ENCODE measurements around the gene NPIPA2. TPM values are rescaled to one million over a fixed set of nuclear protein-coding genes. Genes with fewer than 3 reads are reported as not detected.
"Not testable (repeated sequence)": the region's sequence is repeated elsewhere in the genome, so short reads cannot be mapped to it uniquely, and the experiment has no call there.

NPIPA2 gene
- total RNA-seq, 2 donors from 2014 or later = 5.3 to 11.0 TPM

DNA sequence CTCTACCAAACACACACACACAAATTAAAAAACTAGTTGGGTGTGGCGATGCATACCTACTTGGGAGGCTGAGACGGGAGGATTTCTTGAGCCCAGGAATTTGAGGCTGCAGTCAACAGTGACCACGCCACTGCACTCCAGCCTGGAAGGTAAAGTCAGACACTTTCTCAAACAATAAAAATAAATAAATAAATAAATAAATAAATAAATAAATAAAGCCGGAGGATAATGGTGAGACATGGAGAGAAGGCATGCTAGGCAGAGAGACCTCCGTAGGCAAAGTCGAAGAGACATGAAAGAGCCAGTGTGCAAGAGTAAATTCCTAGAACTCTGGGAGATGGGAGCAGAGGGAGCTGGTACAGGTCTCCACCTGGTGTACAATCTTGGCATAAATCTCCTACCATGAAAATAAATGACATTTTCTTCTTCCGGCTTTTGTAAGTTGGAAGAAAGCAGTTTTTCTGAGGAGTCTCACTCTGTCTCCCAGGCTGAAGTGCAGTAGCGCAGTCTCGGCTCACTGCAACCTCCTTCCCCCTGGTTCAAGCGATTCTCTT is 1.4 kb upstream of the NPIPA2 start:
- H3K4me1 Mint-ChIP-seq; H3K9ac ChIP-seq (ENCODE audit: extremely low read depth, low read length, poor library complexity, severe bottlenecking); H3K9me3 ChIP-seq (ENCODE audit: control insufficient read depth, low read length); DNase-seq; H3K27me3 Mint-ChIP-seq (ENCODE audit: insufficient read depth); H3K4me1 ChIP-seq (ENCODE audit: control insufficient read depth, insufficient read depth, low read length); H3K4me3 Mint-ChIP-seq; H3K4me3 ChIP-seq (ENCODE audit: low read length); H3K36me3 ChIP-seq (ENCODE audit: control insufficient read depth, insufficient read depth, low read length); H3K27ac ChIP-seq (ENCODE audit: low read depth, low read length); H3K27me3 ChIP-seq (ENCODE audit: control insufficient read depth, insufficient read depth, low read length, poor library complexity, severe bottlenecking); H3K27ac Mint-ChIP-seq; H3K9me3 Mint-ChIP-seq; H3K36me3 Mint-ChIP-seq (ENCODE audit: low read depth): not testable (repeated sequence)
- no CpG with 5 or more reads among the region's 10 CpGs for WGBS, 2 experiments (ENCODE audit: insufficient coverage in 1 of 2, insufficient read length in 1 of 2)

GRCh38 chr16:14741794-14742193 is 539 bp upstream of the NPIPA2 start:
- not testable (repeated sequence) for H3K36me3 ChIP-seq (ENCODE audit: control insufficient read depth, insufficient read depth, low read length); H3K27me3 Mint-ChIP-seq (ENCODE audit: insufficient read depth); DNase-seq; H3K27ac ChIP-seq (ENCODE audit: low read depth, low read length); H3K9ac ChIP-seq (ENCODE audit: extremely low read depth, low read length, poor library complexity, severe bottlenecking); H3K4me3 ChIP-seq (ENCODE audit: low read length); H3K27ac Mint-ChIP-seq; H3K4me1 Mint-ChIP-seq; H3K4me1 ChIP-seq (ENCODE audit: control insufficient read depth, insufficient read depth, low read length); H3K4me3 Mint-ChIP-seq; H3K36me3 Mint-ChIP-seq (ENCODE audit: low read depth); H3K9me3 Mint-ChIP-seq; H3K9me3 ChIP-seq (ENCODE audit: control insufficient read depth, low read length); H3K27me3 ChIP-seq (ENCODE audit: control insufficient read depth, insufficient read depth, low read length, poor library complexity, severe bottlenecking)
- WGBS, 2 experiments (ENCODE audit: insufficient coverage in 1 of 2, insufficient read length in 1 of 2) = no CpG with 5 or more reads among the region's 11 CpGs

- not testable (repeated sequence) for H3K4me3 Mint-ChIP-seq; H3K27me3 ChIP-seq (ENCODE audit: control insufficient read depth, insufficient read depth, low read length, poor library complexity, severe bottlenecking); H3K9ac ChIP-seq (ENCODE audit: extremely low read depth, low read length, poor library complexity, severe bottlenecking); H3K36me3 Mint-ChIP-seq (ENCODE audit: low read depth); H3K4me3 ChIP-seq (ENCODE audit: low read length); DNase-seq; H3K27ac Mint-ChIP-seq; H3K4me1 Mint-ChIP-seq; H3K36me3 ChIP-seq (ENCODE audit: control insufficient read depth, insufficient read depth, low read length); H3K27ac ChIP-seq (ENCODE audit: low read depth, low read length); H3K9me3 ChIP-seq (ENCODE audit: control insufficient read depth, low read length); H3K4me1 ChIP-seq (ENCODE audit: control insufficient read depth, insufficient read depth, low read length); H3K9me3 Mint-ChIP-seq; H3K27me3 Mint-ChIP-seq (ENCODE audit: insufficient read depth)
- no CpG with 5 or more reads among the region's 2 CpGs for WGBS, 2 experiments (ENCODE audit: insufficient coverage in 1 of 2, insufficient read length in 1 of 2)
Measured at GRCh38 chr16:14773654-14774053, 31.3 kb downstream of the NPIPA2 start.

GRCh38 chr16:14775624-14776023 is 33.3 kb downstream of the NPIPA2 start:
- not testable (repeated sequence) for DNase-seq; H3K4me1 Mint-ChIP-seq; H3K9ac ChIP-seq (ENCODE audit: extremely low read depth, low read length, poor library complexity, severe bottlenecking); H3K27me3 Mint-ChIP-seq (ENCODE audit: insufficient read depth); H3K27me3 ChIP-seq (ENCODE audit: control insufficient read depth, insufficient read depth, low read length, poor library complexity, severe bottlenecking); H3K9me3 ChIP-seq (ENCODE audit: control insufficient read depth, low read length); H3K36me3 ChIP-seq (ENCODE audit: control insufficient read depth, insufficient read depth, low read length); H3K27ac Mint-ChIP-seq; H3K4me3 Mint-ChIP-seq; H3K36me3 Mint-ChIP-seq (ENCODE audit: low read depth); H3K4me3 ChIP-seq (ENCODE audit: low read length); H3K9me3 Mint-ChIP-seq; H3K4me1 ChIP-seq (ENCODE audit: control insufficient read depth, insufficient read depth, low read length); H3K27ac ChIP-seq (ENCODE audit: low read depth, low read length)
- WGBS, 2 experiments (ENCODE audit: insufficient coverage in 1 of 2, insufficient read length in 1 of 2) = no CpG with 5 or more reads among the region's 2 CpGs

DNA sequence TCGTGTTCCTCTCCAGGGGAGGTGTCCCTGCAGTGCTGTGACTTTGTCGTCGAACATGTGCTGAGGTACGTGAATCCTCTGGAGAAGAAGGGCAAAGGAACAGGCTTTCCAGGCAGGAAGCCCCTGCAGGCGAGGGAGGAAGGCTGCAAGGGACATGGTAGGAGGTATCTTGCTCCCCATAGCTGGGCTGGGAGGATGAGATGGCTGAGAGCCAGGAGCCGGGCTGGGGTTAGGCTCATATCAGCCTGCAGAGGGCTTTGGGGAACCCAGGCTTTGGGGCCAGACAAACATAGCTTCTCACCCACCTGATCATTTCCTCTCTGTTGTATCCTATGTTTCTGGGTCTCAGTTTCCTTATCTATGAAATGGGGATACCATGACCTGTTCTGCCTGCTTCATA is 34.4 kb downstream of the NPIPA2 start:
- not testable (repeated sequence) for H3K4me1 Mint-ChIP-seq; H3K36me3 Mint-ChIP-seq (ENCODE audit: low read depth)
- WGBS, 2 experiments (ENCODE audit: insufficient coverage in 1 of 2, insufficient read length in 1 of 2) = no CpG with 5 or more reads among the region's 6 CpGs

DNA sequence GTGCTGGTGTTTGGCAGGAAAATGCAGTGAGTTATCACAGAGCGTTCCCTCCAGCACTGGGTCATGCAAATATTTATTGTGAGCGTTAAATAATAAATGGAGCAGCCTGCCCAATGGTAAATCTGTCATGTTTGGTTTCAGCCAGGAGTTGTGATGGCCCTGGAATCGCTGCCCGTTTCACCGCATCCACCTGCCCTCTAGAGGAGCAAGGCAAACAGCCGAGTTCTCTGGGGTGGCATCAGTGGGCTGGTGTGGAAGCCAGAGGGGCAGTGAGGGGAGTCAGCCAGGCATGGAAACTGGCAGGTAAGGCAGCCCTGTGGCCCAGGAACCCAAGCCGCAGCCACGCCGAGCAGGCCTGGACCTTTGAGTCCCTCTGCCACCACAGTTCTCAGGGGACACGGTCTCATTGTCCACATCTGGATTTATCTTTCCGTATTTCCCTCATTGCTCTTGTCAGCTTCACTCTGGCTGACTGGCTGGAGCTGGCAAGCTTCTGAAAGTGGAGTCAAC is 37.1 kb downstream of the NPIPA2 start:
- WGBS, 2 experiments (ENCODE audit: insufficient coverage in 1 of 2, insufficient read length in 1 of 2) = 100% methylated on average over 2 of the region's 11 CpGs; no CpG with 5 or more reads in 1 of the 2 experiments
- not testable (repeated sequence) for H3K4me3 Mint-ChIP-seq, H3K9me3 Mint-ChIP-seq

More for the DNA sequence above, 34.4 kb downstream of the NPIPA2 start:
- H3K4me3 Mint-ChIP-seq; H3K27me3 Mint-ChIP-seq (ENCODE audit: insufficient read depth); H3K27me3 ChIP-seq (ENCODE audit: control insufficient read depth, insufficient read depth, low read length, poor library complexity, severe bottlenecking); H3K4me1 ChIP-seq (ENCODE audit: control insufficient read depth, insufficient read depth, low read length); H3K27ac Mint-ChIP-seq; H3K9me3 ChIP-seq (ENCODE audit: control insufficient read depth, low read length); H3K9ac ChIP-seq (ENCODE audit: extremely low read depth, low read length, poor library complexity, severe bottlenecking); H3K4me3 ChIP-seq (ENCODE audit: low read length); H3K9me3 Mint-ChIP-seq; H3K27ac ChIP-seq (ENCODE audit: low read depth, low read length); H3K36me3 ChIP-seq (ENCODE audit: control insufficient read depth, insufficient read depth, low read length); DNase-seq: not testable (repeated sequence)

DNA sequence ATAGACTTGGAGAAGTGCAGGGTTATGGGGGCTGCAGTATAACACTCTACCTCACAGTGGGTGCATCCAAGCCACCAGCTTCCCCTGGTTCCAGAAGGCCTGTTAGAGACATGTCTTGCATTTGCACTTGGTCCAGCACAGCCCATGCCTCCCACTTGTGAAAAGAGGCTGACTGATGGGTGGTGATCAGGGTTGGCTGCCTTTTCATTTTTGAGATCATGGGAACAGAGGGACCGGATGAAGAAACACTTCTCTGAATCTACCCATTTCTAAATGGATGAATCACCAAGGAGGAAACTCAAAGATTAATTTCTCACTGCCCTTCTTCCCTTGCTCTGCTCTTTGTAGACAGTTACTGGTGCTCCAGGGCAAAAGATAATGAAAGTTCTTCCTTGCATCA is 43.8 kb downstream of the NPIPA2 start:
- H3K27ac ChIP-seq (ENCODE audit: low read depth, low read length); H3K27ac Mint-ChIP-seq; H3K4me3 ChIP-seq (ENCODE audit: low read length); H3K27me3 Mint-ChIP-seq (ENCODE audit: insufficient read depth); DNase-seq; H3K36me3 ChIP-seq (ENCODE audit: control insufficient read depth, insufficient read depth, low read length); H3K4me1 ChIP-seq (ENCODE audit: control insufficient read depth, insufficient read depth, low read length); H3K9me3 ChIP-seq (ENCODE audit: control insufficient read depth, low read length); H3K27me3 ChIP-seq (ENCODE audit: control insufficient read depth, insufficient read depth, low read length, poor library complexity, severe bottlenecking); H3K4me3 Mint-ChIP-seq; H3K4me1 Mint-ChIP-seq; H3K9ac ChIP-seq (ENCODE audit: extremely low read depth, low read length, poor library complexity, severe bottlenecking); H3K9me3 Mint-ChIP-seq; H3K36me3 Mint-ChIP-seq (ENCODE audit: low read depth): not testable (repeated sequence)
- WGBS, 2 experiments (ENCODE audit: insufficient coverage in 1 of 2, insufficient read length in 1 of 2) = no CpG with 5 or more reads among the region's 1 CpG

More for the DNA sequence above, 37.1 kb downstream of the NPIPA2 start:
- H3K9me3 ChIP-seq (ENCODE audit: control insufficient read depth, low read length); H3K36me3 Mint-ChIP-seq (ENCODE audit: low read depth); H3K36me3 ChIP-seq (ENCODE audit: control insufficient read depth, insufficient read depth, low read length); H3K4me3 ChIP-seq (ENCODE audit: low read length); H3K4me1 ChIP-seq (ENCODE audit: control insufficient read depth, insufficient read depth, low read length); H3K27me3 Mint-ChIP-seq (ENCODE audit: insufficient read depth); H3K27ac ChIP-seq (ENCODE audit: low read depth, low read length); H3K9ac ChIP-seq (ENCODE audit: extremely low read depth, low read length, poor library complexity, severe bottlenecking); H3K4me1 Mint-ChIP-seq; H3K27ac Mint-ChIP-seq; H3K27me3 ChIP-seq (ENCODE audit: control insufficient read depth, insufficient read depth, low read length, poor library complexity, severe bottlenecking): not testable (repeated sequence)
- peak; percentile 32 for DNase-seq

All from endodermal cell (in vitro differentiated cells).